ENCODE results near the gene KIF18B. TPM values are rescaled to one million over a fixed set of nuclear protein-coding genes. Genes with fewer than 3 reads are reported as not detected.

The KIF18B gene
- total RNA-seq, 1 donor from 2014 or later = 20.2 TPM

GRCh38 chr17:44915321-44915726 is 32.2 kb downstream of the KIF18B start, which contains the start of gene GFAP:
Gene GFAP (minus strand): TSS chr17:44915500. CDS start chr17:44915486, 14 bp downstream.
- H3K36me3 Mint-ChIP-seq = no peaks in the 10 kb centered on the region
- no peak within 1 kb of the TSS for H3K4me3 Mint-ChIP-seq
- H3K9me3 Mint-ChIP-seq = no peaks in the 10 kb centered on the region
- no peak for DNase-seq (ENCODE audit: low spot score in 2 of 2, unreplicated experiment in 2 of 2)
- peaks cover 2% of the 10 kb centered on the region for H3K4me1 Mint-ChIP-seq
- H3K27me3 Mint-ChIP-seq (ENCODE audit: low read depth) = peaks cover 47% of the 10 kb centered on the region
- TF ChIP-seq, protein P1, sequence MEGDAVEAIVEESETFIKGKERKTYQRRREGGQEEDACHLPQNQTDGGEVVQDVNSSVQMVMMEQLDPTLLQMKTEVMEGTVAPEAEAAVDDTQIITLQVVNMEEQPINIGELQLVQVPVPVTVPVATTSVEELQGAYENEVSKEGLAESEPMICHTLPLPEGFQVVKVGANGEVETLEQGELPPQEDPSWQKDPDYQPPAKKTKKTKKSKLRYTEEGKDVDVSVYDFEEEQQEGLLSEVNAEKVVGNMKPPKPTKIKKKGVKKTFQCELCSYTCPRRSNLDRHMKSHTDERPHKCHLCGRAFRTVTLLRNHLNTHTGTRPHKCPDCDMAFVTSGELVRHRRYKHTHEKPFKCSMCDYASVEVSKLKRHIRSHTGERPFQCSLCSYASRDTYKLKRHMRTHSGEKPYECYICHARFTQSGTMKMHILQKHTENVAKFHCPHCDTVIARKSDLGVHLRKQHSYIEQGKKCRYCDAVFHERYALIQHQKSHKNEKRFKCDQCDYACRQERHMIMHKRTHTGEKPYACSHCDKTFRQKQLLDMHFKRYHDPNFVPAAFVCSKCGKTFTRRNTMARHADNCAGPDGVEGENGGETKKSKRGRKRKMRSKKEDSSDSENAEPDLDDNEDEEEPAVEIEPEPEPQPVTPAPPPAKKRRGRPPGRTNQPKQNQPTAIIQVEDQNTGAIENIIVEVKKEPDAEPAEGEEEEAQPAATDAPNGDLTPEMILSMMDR (IDR thresholded peaks at IDR 0.05; ENCODE audit: unreplicated experiment) = no peak
- no peak within 1 kb of the TSS for H3K27ac Mint-ChIP-seq

DNA sequence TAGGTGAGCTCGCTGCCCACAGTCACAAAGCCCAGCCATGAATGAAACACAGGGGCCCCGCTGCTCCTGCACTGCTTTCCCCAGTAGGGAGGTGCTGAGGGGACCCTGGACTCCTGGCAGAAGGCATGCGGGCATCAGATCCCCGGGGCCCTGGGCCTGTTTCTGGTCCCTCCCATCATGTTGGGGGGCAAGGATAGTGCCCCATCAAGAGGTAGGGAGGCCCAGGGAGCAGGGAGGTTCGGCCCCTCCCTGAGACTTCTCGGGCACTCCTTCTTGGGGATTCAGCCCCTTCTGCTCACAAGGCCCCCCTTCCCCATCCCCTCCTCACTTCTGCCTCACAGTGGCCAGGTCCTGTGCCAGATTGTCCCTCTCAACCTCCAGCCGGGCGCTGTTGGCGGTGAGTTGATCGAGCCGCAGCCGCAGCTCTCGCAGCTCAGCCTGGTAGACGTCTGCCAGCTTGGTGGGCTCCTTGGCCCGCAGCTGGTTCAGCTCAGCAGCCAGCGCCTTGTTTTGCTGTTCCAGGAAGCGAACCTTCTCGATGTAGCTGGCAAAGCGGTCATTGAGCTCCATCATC is 32.8 kb downstream of the KIF18B start:
- peaks cover 43% of the 10 kb centered on the region for H3K27me3 Mint-ChIP-seq (ENCODE audit: low read depth)
- no peaks in the 10 kb centered on the region for H3K36me3 Mint-ChIP-seq
- TF ChIP-seq, protein P1 (IDR thresholded peaks at IDR 0.05; ENCODE audit: unreplicated experiment) = no peak
- H3K4me3 Mint-ChIP-seq = no peak overlapping the region
- no peak for DNase-seq (ENCODE audit: low spot score in 2 of 2, unreplicated experiment in 2 of 2)
- peaks cover 2% of the 10 kb centered on the region for H3K4me1 Mint-ChIP-seq
- H3K9me3 Mint-ChIP-seq = no peaks in the 10 kb centered on the region
- no peak overlapping the region for H3K27ac Mint-ChIP-seq

- no peak for DNase-seq (ENCODE audit: low spot score in 2 of 2, unreplicated experiment in 2 of 2)
- TF ChIP-seq, protein P1 (IDR thresholded peaks at IDR 0.05; ENCODE audit: unreplicated experiment) = no peak
- no peak overlapping the region for H3K27ac Mint-ChIP-seq
- H3K36me3 Mint-ChIP-seq = no peaks in the 10 kb centered on the region
- H3K4me3 Mint-ChIP-seq = no peak overlapping the region
- peaks cover 2% of the 10 kb centered on the region for H3K4me1 Mint-ChIP-seq
- peaks cover 42% of the 10 kb centered on the region for H3K27me3 Mint-ChIP-seq (ENCODE audit: low read depth)
- H3K9me3 Mint-ChIP-seq = no peaks in the 10 kb centered on the region
These were observed 33.4 kb downstream of the KIF18B start for GRCh38 chr17:44914148-44914547.

GRCh38 chr17:44913676-44914075 is 33.9 kb downstream of the KIF18B start:
- Mint-ChIP-seq H3K27me3 (ENCODE audit: low read depth) (peaks cover 42% of the 10 kb centered on the region), H3K27ac (no peak overlapping the region)

DNA sequence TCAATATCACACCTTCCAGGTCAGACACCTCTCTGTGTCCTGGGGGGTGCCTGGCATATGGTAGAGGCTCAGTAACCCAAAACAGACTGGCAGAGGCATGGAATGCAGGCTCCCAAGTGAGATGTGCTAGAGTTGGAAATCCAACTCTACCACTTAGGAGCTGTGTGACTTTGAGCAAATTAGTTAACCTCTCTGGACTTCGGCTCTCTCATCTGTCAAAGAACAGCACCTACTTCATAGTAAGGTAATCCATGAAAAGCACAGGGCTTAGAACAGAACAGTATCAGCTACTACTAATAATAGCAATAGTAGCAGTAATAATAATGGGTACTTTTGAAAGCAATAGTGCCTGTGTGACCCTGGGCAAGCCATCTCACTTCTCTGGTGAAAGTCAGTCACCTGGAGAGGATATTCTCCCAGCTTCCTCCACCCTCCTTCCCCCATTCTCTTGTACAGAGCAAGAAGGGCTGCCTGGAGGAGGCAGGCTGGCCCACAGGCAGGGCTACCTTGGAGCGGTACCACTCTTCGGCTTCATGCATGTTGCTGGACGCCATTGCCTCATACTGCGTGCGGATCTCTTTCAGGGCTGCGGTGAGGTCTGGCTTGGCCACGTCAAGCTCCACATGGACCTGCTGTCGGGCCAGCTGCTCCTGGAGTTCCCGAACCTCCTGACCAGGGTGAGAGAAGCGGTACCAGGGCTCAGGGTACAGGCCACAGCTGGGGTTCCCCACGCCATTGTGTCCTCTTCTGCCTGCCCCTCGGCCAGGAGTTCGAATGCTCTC is 34.6 kb downstream of the KIF18B start:
- TF ChIP-seq, protein P1 (IDR thresholded peaks at IDR 0.05; ENCODE audit: unreplicated experiment) = no peak
- Mint-ChIP-seq H3K4me3 (peak overlapping the region; percentile 17), H3K9me3 (no peaks in the 10 kb centered on the region), H3K4me1 (peaks cover 2% of the 10 kb centered on the region), H3K27me3 (ENCODE audit: low read depth) (peaks cover 42% of the 10 kb centered on the region), H3K36me3 (no peaks in the 10 kb centered on the region), H3K27ac (no peak overlapping the region)
- DNase-seq (ENCODE audit: low spot score in 2 of 2, unreplicated experiment in 2 of 2) = no peak

More at GRCh38 chr17:44913676-44914075, 33.9 kb downstream of the KIF18B start:
- Mint-ChIP-seq H3K9me3 (no peaks in the 10 kb centered on the region), H3K36me3 (no peaks in the 10 kb centered on the region), H3K4me1 (peaks cover 2% of the 10 kb centered on the region), H3K4me3 (no peak overlapping the region)
- TF ChIP-seq, protein P1 (IDR thresholded peaks at IDR 0.05; ENCODE audit: unreplicated experiment) = no peak
- no peak for DNase-seq (ENCODE audit: low spot score in 2 of 2, unreplicated experiment in 2 of 2)
